ENCODE results near the gene PDE9A. TPM values are rescaled to one million over a fixed set of nuclear protein-coding genes. Genes with fewer than 3 reads are reported as not detected.
A peak's percentile ranks its signal among the peaks of the same experiment; 100 is the strongest.
"Not testable (repeated sequence)": the region's sequence is repeated elsewhere in the genome, so short reads cannot be mapped to it uniquely, and the experiment has no call there.

Gene PDE9A
- total RNA-seq, 1 experiment from 2014 or later = 14.9 TPM

DNA sequence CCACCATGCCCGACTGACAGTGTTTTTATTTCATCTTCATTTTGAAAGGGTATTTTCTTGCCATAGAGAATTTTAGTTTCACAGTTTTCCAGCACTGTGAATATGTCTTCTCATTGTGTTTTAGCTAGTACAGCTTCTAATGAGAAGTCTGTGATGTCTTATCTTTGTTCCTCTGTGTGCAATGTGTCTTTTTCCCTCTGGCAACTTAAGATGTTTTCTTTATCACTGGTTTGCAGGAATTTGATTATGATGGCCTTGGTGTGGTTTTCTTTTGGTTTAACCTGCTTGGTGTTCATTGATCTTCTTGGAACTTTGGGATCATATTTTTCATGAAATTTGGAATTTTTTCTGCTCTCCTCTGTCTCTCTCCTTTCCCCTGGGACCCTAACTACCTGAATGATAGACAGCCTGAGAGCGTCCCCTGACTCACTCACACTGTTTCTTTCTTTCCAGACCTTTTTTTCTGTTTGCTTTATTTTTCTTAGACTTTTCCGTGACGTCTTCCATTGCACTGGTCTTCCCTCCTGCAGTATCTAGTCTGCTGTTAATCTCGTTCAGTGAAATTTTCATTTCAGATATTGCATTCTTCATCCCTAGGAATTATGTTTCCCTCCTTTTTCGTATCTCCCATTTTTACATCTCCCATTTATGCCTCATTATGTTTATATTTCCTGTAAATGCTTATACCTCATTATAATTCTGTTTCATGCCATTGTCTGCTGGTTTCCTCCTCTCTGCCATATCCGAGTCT lies 48.5 kb downstream of the PDE9A start:
- Histone ChIP-seq H3K9me3 (replicated peaks) (no peaks in the 10 kb centered on the region; the same call in 1 of the 2 replicates), H3K4me1 (no peaks in the 10 kb centered on the region), H3K4me3 (no peak overlapping the region), H3K27ac (no peak overlapping the region), H3K36me3 (no peaks in the 10 kb centered on the region; the same call in 1 of the 2 replicates), H3K27me3 (no peaks in the 10 kb centered on the region)
- no peak for DNase-seq

DNA sequence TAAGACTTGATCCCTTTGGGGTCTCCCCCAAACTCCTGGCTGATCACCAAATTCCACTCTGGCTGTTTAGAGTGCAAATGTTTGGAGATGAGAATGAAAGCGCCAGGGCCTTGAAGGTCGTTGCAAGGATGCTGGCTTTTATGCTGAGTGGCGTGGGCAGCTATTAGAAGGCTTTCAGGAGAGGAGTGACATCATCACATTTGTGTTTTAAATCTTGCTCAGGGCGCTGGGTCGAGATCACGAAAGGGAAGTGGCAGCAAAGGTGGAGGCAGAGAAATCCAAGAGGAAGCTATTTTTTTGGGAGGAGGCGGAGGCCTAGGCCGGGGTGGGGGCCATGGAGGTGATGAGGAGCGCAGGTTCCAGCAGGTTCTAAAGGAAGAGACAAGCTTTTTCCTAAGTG lies 49.3 kb downstream of the PDE9A start:
- H3K9me3 ChIP-seq (replicated peaks) = no peaks in the 10 kb centered on the region; the same call in 1 of the 2 replicates
- H3K27ac ChIP-seq = no peak overlapping the region
- no peak overlapping the region for H3K4me3 ChIP-seq
- H3K36me3 ChIP-seq = no peaks in the 10 kb centered on the region; the same call in 1 of the 2 replicates
- DNase-seq = no peak
- no peaks in the 10 kb centered on the region for H3K4me1 ChIP-seq
- H3K27me3 ChIP-seq = no peaks in the 10 kb centered on the region

DNA sequence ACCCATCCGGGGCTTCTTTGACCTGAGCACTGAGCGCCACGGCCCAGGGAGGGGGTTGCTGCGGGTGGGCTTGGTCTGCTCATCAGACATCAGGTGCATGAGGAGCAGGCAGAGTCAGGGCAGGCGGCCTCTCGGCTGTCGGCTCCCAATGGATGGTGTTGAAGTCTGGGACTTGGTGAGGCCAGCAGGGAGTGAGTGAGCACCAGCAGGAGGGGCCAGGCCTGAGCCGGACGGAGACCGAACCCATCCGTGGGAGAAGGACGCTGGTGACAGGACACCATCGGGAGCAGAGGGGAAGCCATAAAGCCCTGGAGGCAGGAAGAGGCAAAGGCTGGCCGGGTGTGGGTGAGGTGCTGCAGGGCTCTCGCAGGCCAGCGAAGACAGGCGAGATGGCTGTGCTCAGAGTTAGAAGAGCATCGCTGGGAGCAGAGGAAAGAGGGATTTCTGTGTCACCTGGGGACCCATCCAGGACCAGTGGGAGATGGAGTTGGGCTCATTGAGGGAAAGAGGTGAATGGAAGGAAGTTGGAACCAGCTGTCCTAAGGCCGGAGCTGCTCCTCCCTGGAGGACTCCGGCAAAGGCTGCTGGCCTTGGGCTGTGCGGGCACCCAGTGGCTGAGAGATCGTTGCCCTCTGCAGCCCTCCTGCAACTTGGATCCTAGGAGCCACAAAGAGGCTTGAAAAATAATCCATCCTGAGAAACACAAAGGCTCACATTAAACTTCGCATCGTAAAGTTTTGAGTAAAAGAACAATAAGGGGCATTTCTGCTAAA lies 49.9 kb downstream of the PDE9A start:
- Histone ChIP-seq H3K36me3 (no peaks in the 10 kb centered on the region; the same call in 1 of the 2 replicates), H3K9me3 (replicated peaks) (no peaks in the 10 kb centered on the region; the same call in 1 of the 2 replicates), H3K27ac (no peak overlapping the region), H3K27me3 (no peaks in the 10 kb centered on the region), H3K4me1 (no peaks in the 10 kb centered on the region), H3K4me3 (no peak overlapping the region)
- DNase-seq = no peak

DNA sequence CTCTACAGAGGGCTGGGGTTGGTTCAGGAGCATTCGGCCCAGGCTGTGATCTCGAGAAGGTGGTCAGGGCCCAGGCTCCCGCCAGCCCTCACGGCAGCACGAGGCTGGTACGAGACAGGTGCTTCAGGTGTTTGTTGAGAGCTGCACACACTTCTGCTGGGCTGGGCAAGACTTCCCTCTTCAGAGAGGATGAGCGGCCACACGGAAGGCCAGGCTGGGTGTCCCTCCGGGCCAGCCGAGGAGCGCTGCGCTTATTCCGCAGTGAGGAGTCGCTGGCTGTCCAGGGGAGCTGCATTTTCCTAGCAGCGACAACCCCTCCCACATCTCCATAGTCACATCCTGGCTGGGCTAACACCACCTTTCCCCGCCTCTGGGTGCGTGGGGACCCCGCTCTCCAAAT lies 50.5 kb downstream of the PDE9A start:
- no peaks in the 10 kb centered on the region; the same call in 1 of the 2 replicates for H3K36me3 ChIP-seq

DNA sequence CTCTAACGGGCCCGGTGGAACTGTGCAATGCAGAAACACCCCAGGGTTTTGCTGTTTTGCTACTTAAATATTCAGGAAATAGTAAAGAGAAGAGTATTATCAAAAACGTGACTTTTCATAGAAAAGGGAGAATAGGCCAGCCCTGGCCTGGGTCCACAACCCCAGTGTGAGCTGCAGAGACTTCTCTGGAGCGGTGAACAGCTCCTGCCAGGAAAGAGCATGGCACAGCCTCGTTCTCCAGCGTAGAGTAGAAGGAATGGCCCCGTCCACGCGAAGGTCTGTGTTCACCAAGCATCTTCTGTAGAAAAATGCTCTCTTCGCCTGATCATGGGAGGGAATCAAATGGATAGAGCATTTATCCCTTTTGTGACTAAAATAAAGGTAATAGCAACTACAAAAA lies 51.4 kb downstream of the PDE9A start:
- Histone ChIP-seq H3K4me3 (no peak overlapping the region), H3K27me3 (no peaks in the 10 kb centered on the region), H3K9me3 (replicated peaks) (no peaks in the 10 kb centered on the region; the same call in 1 of the 2 replicates), H3K4me1 (no peaks in the 10 kb centered on the region), H3K36me3 (no peaks in the 10 kb centered on the region; the same call in 1 of the 2 replicates), H3K27ac (no peak overlapping the region)
- no peak for DNase-seq

More for the DNA sequence above, 50.5 kb downstream of the PDE9A start:
- Histone ChIP-seq H3K9me3 (replicated peaks) (no peaks in the 10 kb centered on the region; the same call in 1 of the 2 replicates), H3K4me3 (no peak overlapping the region), H3K27me3 (no peaks in the 10 kb centered on the region), H3K4me1 (no peaks in the 10 kb centered on the region), H3K27ac (no peak overlapping the region)
- DNase-seq = no peak

DNA sequence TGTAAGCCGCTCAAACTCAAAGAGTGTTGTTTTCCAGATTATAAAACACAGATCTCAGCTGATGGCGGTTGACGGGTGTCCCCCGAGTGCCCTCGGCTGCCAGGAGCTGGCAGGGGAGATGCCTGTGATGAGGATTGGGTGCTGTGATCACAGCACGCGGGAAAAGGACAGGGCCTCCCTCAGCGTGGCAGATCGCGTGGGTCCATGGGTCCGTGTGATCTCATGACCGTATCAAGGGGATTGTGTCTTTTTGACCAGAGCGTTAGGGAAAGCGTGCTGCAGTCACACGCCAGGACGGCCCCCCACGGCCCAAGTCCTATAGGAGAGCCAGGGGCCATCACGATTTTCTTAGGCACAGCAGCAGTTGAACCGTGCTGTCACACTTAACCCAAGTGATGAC lies 51.9 kb downstream of the PDE9A start:
- no peak for DNase-seq

DNA sequence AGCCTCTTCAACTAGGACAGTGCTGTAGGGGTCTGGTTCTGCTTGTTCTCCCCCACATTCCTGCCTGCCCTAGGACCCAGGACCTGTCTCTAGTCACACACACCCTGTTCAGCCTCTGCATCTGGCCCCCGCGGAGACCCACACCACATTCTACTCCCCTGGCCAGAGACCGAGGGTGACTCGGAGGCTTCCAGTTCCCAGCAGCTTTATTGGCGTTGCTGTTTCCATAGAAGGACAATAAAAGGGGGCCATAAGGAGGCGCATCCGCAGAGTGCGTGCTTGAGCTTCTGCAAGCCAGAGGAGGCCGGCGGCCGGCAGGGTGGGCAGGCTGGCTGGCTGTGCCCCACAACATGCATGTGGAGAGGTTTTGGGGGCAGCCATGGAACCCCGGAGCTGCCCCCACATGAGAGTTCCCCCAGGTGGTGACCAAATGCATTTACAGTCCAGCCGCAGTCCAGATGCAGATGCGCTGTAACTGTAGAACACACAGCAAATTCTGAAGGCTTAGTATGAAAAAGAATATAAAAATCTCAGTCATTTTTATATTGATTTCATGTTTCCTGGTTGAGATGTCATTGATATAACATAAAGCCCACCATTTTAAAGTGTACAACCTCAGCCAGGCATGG lies 52.4 kb downstream of the PDE9A start:
- Histone ChIP-seq H3K36me3 (no peaks in the 10 kb centered on the region; the same call in 1 of the 2 replicates), H3K27me3 (no peaks in the 10 kb centered on the region)

More for the DNA sequence above, 51.9 kb downstream of the PDE9A start:
- H3K27me3 ChIP-seq = no peaks in the 10 kb centered on the region
- H3K27ac ChIP-seq = no peak overlapping the region
- no peaks in the 10 kb centered on the region; the same call in 1 of the 2 replicates for H3K4me1 ChIP-seq
- no peaks in the 10 kb centered on the region; the same call in 1 of the 2 replicates for H3K9me3 ChIP-seq (replicated peaks)
- no peaks in the 10 kb centered on the region; the same call in 1 of the 2 replicates for H3K36me3 ChIP-seq
- H3K4me3 ChIP-seq = no peak overlapping the region

DNA sequence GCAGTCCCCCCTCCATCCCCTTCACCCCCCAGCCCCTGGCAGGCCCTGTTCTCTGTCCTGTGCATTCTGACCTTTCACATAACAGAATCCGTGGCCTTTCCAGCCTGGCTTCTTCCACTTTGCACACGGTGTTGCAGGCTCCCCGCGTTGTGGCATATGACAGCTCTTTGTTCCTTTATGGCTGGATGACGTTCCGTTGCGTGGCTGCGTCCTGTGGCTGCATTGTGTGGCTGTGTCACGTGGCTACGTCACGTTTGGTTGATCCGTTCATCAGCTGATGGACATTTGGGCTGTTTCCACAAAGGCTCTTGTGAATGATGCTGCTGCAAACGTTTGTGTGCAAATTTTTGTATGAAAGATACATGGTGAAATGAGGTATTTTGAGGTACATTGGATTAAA lies 53.3 kb downstream of the PDE9A start:
- Histone ChIP-seq H3K4me1 (peaks cover 3% of the 10 kb centered on the region), H3K36me3 (no peaks in the 10 kb centered on the region), H3K27ac (no peak overlapping the region), H3K4me3 (no peak overlapping the region), H3K27me3 (no peaks in the 10 kb centered on the region), H3K9me3 (replicated peaks) (no peaks in the 10 kb centered on the region; the same call in 1 of the 2 replicates)
- no peak for DNase-seq

More for the DNA sequence above, 52.4 kb downstream of the PDE9A start:
- no peak overlapping the region for H3K4me3 ChIP-seq
- no peaks in the 10 kb centered on the region; the same call in 1 of the 2 replicates for H3K4me1 ChIP-seq
- H3K9me3 ChIP-seq (replicated peaks) = no peaks in the 10 kb centered on the region; the same call in 1 of the 2 replicates
- DNase-seq = no peak
- H3K27ac ChIP-seq = no peak overlapping the region

DNA sequence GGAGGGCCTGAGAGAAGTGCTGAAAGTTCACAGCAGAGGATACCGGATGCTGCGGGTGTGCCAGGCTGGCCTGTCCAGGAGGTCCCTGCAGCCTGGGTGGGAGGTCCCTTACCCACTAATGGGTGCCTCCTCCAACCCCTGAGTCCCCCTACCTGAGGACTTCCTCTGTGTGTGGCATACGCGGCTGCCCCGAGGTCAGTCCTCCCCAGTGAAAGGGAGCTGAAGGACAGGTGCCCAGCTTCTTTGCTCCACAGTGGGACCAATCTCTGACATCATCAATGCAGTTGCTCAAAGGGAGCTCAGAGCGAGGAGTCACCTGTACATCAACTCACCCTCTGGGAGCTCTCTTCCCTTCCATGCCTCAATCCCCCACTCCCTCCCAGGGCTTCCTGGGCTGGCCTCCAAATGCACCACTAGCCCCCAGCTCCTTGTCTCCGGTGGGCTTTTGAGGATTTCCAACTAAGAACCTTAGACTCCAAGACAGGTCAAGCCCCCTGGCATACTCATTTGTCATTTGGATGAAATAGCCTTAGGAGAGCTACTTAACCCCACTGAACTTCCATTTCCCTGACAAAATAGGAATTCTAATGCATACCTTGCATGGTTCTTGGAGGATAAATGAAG lies 53.9 kb downstream of the PDE9A start:
- Histone ChIP-seq H3K4me1 (peaks cover 6% of the 10 kb centered on the region), H3K9me3 (replicated peaks) (no peaks in the 10 kb centered on the region; the same call in 1 of the 2 replicates), H3K27me3 (no peaks in the 10 kb centered on the region), H3K27ac (no peak overlapping the region), H3K4me3 (no peak overlapping the region), H3K36me3 (no peaks in the 10 kb centered on the region)
- no peak for DNase-seq

DNA sequence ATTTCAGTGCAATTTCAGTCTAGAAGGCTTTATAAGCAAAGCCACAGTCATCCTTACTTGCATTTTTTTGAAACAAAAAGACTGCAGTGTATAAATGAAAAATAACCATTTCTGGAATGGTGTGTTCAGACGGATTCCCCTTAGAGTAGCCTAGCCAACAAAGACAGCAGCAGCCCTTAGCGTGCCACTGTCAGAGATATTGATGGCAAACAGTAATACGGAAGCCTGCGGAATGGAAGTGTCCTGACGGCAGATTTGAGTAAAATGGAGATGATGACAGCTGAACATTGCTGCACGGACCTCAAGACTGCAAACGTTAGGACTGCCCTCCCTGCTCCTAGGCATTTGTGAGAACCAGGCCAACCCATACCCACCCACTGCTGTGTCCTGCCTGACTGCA lies 54.7 kb downstream of the PDE9A start:
- Histone ChIP-seq H3K27ac (no peak overlapping the region), H3K36me3 (no peaks in the 10 kb centered on the region), H3K9me3 (replicated peaks) (no peaks in the 10 kb centered on the region), H3K4me3 (no peak overlapping the region), H3K4me1 (peaks cover 6% of the 10 kb centered on the region), H3K27me3 (no peaks in the 10 kb centered on the region)
- DNase-seq = no peak

DNA sequence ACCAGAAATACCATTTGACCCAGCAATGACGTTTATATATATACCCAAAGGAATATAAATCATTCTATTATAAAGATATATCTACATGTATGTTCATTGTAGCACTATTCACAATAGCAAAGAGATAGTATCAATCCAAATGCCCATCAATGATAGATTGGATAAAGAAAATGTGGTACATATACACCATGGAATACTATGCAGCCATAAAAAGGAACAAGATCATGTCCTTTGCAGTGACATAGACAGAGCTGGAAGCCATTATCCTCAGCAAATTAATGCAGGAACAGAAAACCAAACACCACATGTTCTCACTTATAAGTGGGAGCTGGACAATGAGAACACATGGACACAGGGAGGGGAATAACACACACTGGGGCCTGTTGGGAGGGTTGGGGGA lies 55.5 kb downstream of the PDE9A start:
- H3K27ac ChIP-seq; H3K36me3 ChIP-seq; H3K4me1 ChIP-seq; H3K27me3 ChIP-seq; H3K9me3 ChIP-seq (replicated peaks); DNase-seq; H3K4me3 ChIP-seq: not testable (repeated sequence)

DNA sequence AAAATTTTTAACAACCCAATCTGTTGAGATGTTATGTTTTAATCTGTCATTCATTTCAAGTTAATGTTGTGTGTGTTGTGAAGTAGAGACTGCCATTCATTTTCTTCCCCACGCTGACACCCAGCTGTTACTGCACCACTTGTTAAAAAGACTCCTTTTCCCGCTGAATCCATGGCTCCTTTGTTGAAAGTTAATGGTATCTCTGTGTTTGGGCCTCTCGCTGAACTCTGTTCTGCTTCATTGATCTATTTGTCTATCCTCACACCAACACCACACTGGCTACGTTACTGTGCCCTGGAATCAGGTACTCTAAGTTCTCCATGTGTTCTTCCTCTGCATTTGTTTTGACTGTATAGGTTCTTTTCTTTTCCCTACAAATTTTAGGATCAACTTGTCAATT lies 58.2 kb downstream of the PDE9A start:
- H3K4me3 ChIP-seq = no peak overlapping the region

DNA sequence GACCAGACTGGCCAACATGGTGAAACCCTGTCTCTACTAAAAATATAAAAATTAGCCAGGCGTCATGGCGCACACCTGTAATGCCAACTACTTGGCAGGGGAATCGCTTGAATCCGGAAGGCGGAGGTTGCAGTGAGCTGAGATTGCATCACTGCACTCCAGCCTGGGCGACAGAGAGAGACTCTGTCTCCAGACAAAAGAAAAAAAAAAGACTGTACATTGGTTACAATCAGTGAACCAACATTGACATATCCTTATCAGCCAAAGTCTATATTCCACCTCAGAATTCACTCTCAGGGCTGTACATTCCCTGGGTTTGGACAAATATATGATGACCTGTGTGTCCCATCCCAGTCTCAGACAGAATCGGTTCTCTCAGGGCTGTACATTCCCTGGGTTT lies 62.0 kb downstream of the PDE9A start:
- H3K9me3 ChIP-seq (replicated peaks); H3K4me3 ChIP-seq; DNase-seq; H3K27ac ChIP-seq; H3K27me3 ChIP-seq; H3K36me3 ChIP-seq: not testable (repeated sequence)
- H3K4me1 ChIP-seq = peaks cover 12% of the 10 kb centered on the region

More for the DNA sequence above, 58.2 kb downstream of the PDE9A start:
- Histone ChIP-seq H3K27me3 (no peaks in the 10 kb centered on the region), H3K36me3 (no peaks in the 10 kb centered on the region), H3K27ac (peak overlapping the region; percentile 18; the same call in 1 of the 2 replicates), H3K9me3 (replicated peaks) (no peaks in the 10 kb centered on the region), H3K4me1 (peaks cover 6% of the 10 kb centered on the region)
- peak in 1 of 2 experiments; percentile 66 for DNase-seq

DNA sequence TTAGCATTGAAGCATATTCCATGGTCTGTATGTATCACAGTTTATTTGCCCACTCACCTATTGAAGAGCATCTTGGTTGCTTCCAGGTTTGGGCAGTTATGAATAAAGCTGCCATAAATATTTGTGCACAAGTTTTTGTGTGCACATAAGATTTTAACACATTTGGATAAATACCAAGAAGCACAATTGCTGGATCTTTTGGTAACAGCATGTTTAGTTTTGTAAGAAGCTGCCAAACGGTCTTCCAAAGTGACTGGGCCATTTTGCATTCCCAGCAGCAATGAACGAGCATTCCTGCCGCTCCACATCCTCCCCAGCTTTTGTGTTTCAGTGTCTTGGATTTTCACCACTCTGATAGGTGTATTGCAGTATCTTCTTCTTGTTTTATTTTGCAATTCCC lies 62.7 kb downstream of the PDE9A start:
- no peak overlapping the region for H3K27ac ChIP-seq
- no peak for DNase-seq
- H3K36me3 ChIP-seq = no peaks in the 10 kb centered on the region
- no peak overlapping the region for H3K4me3 ChIP-seq
- H3K4me1 ChIP-seq = peaks cover 13% of the 10 kb centered on the region
- no peaks in the 10 kb centered on the region for H3K9me3 ChIP-seq (replicated peaks)
- no peaks in the 10 kb centered on the region for H3K27me3 ChIP-seq
